Natural killer cell (primary cell): ENCODE data around the gene CRHBP. TPM values are rescaled to one million over a fixed set of nuclear protein-coding genes. Genes with fewer than 3 reads are reported as not detected.

ENCODE experiments used
- ATAC-seq, 3 donors: fragments of 150-1000 bp in 2 of 3; fragments of 200-7000 bp in 1 of 3; cut with Tn5 transposase; 1 replicate in 1 of 3; 2 replicates in 2 of 3; pipeline ENCODE4 v1.10.0; 2021; ENCODE audit warnings: mild to moderate bottlenecking in 2 of 3, moderate library complexity in 2 of 3
- DNase-seq, 2 donors: peaks; one replicate each; pipeline versions ENCODE4 v3.0.0 to v3.0.0-alpha.2; 2013 to 2021; ENCODE audit warnings: mixed read lengths in 1 of 2
- H3K27ac ChIP-seq: one replicate; pipeline ENCODE4 v1.5.1; 2013; ENCODE audit warnings: mild to moderate bottlenecking, low read length
- H3K27me3 ChIP-seq: one replicate; pipeline ENCODE4 v1.6.1; 2013; ENCODE audit warnings: low read length; ENCODE audit not compliant: control insufficient read depth, insufficient read depth
- H3K36me3 ChIP-seq: one replicate; pipeline ENCODE4 v1.6.1; 2013; ENCODE audit warnings: low read length; ENCODE audit not compliant: control insufficient read depth, insufficient read depth
- H3K4me1 ChIP-seq: one replicate; pipeline ENCODE4 v1.6.1; 2013; ENCODE audit warnings: low read length; ENCODE audit not compliant: control insufficient read depth, insufficient read depth
- H3K4me3 ChIP-seq: one replicate; pipeline ENCODE4 v1.5.1; 2013; ENCODE audit warnings: low read length
- H3K9me3 ChIP-seq: one replicate; pipeline ENCODE4 v1.6.1; 2013; ENCODE audit warnings: low read length; ENCODE audit not compliant: control insufficient read depth, insufficient read depth
- H3K27ac Mint-ChIP-seq, 2 donors: one replicate each; pipeline ENCODE4 v1.8.0; 2022; ENCODE audit warnings: mild to moderate bottlenecking in 2 of 2, mixed read lengths in 2 of 2, moderate library complexity in 1 of 2
- H3K27me3 Mint-ChIP-seq, 2 donors: one replicate each; pipeline ENCODE4 v1.8.0; 2022; ENCODE audit warnings: low read depth in 2 of 2, mixed read lengths in 2 of 2
- H3K36me3 Mint-ChIP-seq: one replicate; pipeline ENCODE4 v1.8.0; 2022; ENCODE audit warnings: mixed read lengths
- H3K4me1 Mint-ChIP-seq, 2 donors: one replicate each; pipeline ENCODE4 v1.8.0; 2022; ENCODE audit warnings: mixed read lengths in 2 of 2
- H3K4me3 Mint-ChIP-seq: one replicate; pipeline ENCODE4 v1.8.0; 2022; ENCODE audit warnings: mild to moderate bottlenecking, moderate library complexity, mixed read lengths
- H3K9me3 Mint-ChIP-seq, 2 donors: one replicate each; pipeline ENCODE4 v1.8.0; 2022; ENCODE audit warnings: mixed read lengths in 2 of 2
- WGBS: methylation state at CpG from one replicate; pipeline ENCODE4 v1.1.7; 2013; ENCODE audit warnings: missing lambda C conversion rate; ENCODE audit not compliant: insufficient coverage; 5-methylcytosine and 5-hydroxymethylcytosine counted together
- intact Hi-C: fragments of 100-400 bp; cut with micrococcal nuclease; formaldehyde crosslinking; loops from one replicate; pipeline ENCODE4 v1.14.2; 2022
- total RNA-seq, 4 donors: library from RNA; stranded (reverse); fragments of 120-200 nt in 1 of 4; gene quantifications; one replicate each; pipeline versions ENCODE4 v1.2.3 to v1.2.4, GENCODE V29; 2013 to 2022
- TF ChIP-seq, protein P1 (sequence below): fragments of 200-600 bp; IDR thresholded peaks from one replicate; pipeline ENCODE4 v1.8.0; 2022; ENCODE audit warnings: antibody characterized with exemption

CRHBP gene
- total RNA-seq, 3 donors from 2014 or later (not counting 1 experiment from before 2014, with no cell fraction given): 0.31 to 0.84 TPM; not detected in 1

DNA sequence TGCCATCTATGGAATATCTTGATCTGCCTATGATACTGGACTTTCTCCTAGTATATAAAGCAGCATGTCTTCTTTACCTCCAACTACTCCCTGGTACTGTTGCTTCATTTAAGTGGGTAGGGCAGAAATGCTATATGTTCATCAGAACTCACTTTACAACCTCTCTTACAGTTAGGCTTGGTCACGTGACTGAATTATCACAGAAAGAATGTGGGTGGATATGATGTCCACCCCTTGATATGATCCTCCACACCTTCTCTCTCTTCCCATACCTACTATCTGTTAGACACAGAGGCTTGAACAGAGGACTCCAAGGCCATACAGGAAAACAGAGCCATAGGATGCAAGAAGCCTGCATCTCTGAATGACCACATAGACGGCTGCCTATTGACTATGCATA is 19.8 kb downstream of the CRHBP start:
- no peak for ATAC-seq
- 80% methylated on average over 1 of the region's 2 CpGs for WGBS
- no peak overlapping the region for H3K27ac ChIP-seq
- H3K4me3 ChIP-seq: no peak overlapping the region
- peaks cover 3 to 20% of the 10 kb centered on the region in 2 donors for H3K27me3 Mint-ChIP-seq
- no peaks in the 10 kb centered on the region for H3K9me3 Mint-ChIP-seq
- DNase-seq: no peak
- H3K27ac Mint-ChIP-seq: no peak overlapping the region
- no peaks in the 10 kb centered on the region for H3K4me1 Mint-ChIP-seq
- no peak overlapping the region for H3K4me3 Mint-ChIP-seq
- no peaks in the 10 kb centered on the region for H3K36me3 ChIP-seq
- TF ChIP-seq, protein P1, sequence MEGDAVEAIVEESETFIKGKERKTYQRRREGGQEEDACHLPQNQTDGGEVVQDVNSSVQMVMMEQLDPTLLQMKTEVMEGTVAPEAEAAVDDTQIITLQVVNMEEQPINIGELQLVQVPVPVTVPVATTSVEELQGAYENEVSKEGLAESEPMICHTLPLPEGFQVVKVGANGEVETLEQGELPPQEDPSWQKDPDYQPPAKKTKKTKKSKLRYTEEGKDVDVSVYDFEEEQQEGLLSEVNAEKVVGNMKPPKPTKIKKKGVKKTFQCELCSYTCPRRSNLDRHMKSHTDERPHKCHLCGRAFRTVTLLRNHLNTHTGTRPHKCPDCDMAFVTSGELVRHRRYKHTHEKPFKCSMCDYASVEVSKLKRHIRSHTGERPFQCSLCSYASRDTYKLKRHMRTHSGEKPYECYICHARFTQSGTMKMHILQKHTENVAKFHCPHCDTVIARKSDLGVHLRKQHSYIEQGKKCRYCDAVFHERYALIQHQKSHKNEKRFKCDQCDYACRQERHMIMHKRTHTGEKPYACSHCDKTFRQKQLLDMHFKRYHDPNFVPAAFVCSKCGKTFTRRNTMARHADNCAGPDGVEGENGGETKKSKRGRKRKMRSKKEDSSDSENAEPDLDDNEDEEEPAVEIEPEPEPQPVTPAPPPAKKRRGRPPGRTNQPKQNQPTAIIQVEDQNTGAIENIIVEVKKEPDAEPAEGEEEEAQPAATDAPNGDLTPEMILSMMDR: no peak
- H3K36me3 Mint-ChIP-seq: no peaks in the 10 kb centered on the region
- intact Hi-C loops: no loop called here
- H3K4me1 ChIP-seq: no peaks in the 10 kb centered on the region
- H3K27me3 ChIP-seq: no peaks in the 10 kb centered on the region
- no peaks in the 10 kb centered on the region for H3K9me3 ChIP-seq

DNA sequence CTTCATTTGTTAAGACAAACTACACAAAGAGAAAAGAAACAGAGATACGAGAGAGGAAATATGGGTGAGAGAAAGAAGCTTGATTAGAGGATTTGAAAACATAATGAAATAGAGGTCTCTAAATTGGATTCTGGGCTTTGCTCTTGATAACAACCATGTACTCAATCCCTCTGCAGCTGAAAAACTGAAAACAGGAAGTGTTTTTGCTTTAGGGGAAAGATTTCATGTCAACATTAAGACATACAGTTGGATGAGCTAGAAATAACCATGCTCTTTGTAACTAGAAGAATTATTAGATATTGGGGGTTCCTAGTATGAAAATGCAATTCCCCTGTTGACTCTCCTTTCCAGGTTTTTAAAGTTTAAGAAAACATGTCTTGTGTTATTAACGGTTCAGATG is 21.9 kb downstream of the CRHBP start:
- no peaks in the 10 kb centered on the region for H3K9me3 Mint-ChIP-seq
- WGBS: 86% methylated on average over 1 of the region's 2 CpGs
- no peaks in the 10 kb centered on the region for H3K4me1 ChIP-seq
- intact Hi-C loops: no loop called here
- no peak overlapping the region for H3K4me3 ChIP-seq
- H3K27ac Mint-ChIP-seq: no peak overlapping the region
- H3K27ac ChIP-seq: no peak overlapping the region
- no peaks in the 10 kb centered on the region for H3K36me3 Mint-ChIP-seq
- TF ChIP-seq, protein P1: no peak
- no peak overlapping the region for H3K4me3 Mint-ChIP-seq
- ATAC-seq: no peak
- no peaks in the 10 kb centered on the region for H3K9me3 ChIP-seq
- no peaks in the 10 kb centered on the region for H3K4me1 Mint-ChIP-seq
- no peaks in the 10 kb centered on the region for H3K36me3 ChIP-seq
- DNase-seq: no peak
- peaks cover 5 to 22% of the 10 kb centered on the region in 2 donors for H3K27me3 Mint-ChIP-seq
- H3K27me3 ChIP-seq: no peaks in the 10 kb centered on the region

DNA sequence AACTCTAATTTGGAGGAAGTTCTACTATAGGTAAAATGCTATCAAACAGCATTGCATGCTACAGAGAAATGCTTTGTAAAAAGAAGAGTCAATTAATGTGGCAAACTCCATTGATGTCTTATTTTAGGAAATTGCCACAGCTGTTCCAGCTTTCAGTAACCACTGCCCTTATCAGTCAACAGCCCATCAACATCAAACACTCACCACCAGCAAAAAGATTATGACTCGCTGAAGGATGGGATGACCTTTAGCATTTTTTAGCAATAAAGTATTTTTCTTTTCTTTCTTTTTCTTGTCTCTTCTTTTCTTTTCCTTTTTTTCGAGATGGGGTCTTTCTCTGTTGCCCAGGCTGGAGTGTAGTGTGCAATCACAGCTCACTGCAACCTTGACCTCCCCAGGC is 26.0 kb downstream of the CRHBP start:
- H3K27ac Mint-ChIP-seq: no peak overlapping the region
- Histone ChIP-seq H3K27me3 (no peaks in the 10 kb centered on the region), H3K36me3 (no peaks in the 10 kb centered on the region), H3K27ac (no peak overlapping the region), H3K4me1 (no peaks in the 10 kb centered on the region), H3K4me3 (no peak overlapping the region), H3K9me3 (no peaks in the 10 kb centered on the region)
- H3K4me1 Mint-ChIP-seq: no peaks in the 10 kb centered on the region
- no peaks in the 10 kb centered on the region for H3K36me3 Mint-ChIP-seq
- TF ChIP-seq, protein P1: no peak
- intact Hi-C loops: no loop called here
- no peak for DNase-seq
- no peak overlapping the region for H3K4me3 Mint-ChIP-seq
- whole genome bisulfite sequencing: 47% methylated on average over 2 of the region's 2 CpGs
- H3K9me3 Mint-ChIP-seq: no peaks in the 10 kb centered on the region
- H3K27me3 Mint-ChIP-seq: peaks cover 2 to 16% of the 10 kb centered on the region in 2 donors
- no peak for ATAC-seq

DNA sequence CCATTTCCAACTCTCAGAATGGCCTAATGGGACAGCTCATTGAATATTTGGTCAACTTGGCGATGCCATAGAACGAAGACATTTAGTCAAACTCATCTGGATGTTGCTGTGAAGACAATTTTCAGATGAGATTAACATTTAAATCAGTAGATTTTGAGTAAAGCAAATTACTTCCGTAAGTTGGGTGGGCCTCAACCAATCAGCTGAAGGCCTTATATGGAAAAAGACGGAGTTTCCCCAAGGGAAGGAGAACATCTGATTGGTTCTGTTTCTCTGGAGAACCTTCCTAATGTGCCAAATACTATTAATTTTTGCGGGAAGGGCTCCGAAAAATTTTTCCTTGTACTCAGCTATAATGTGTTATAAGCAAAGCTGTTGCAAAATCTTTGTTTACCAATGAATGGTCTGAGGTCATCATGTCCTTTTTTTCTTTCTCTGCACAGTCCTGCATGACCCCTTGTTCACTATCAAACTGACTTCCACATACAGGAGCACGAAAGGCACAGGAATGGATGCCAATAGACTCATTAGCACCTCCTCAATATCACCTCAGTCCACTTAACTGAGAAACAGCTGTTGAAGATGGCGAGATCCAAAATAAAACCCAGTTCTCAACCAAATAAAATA is 27.8 kb downstream of the CRHBP start:
- Histone ChIP-seq H3K4me1 (no peaks in the 10 kb centered on the region), H3K27me3 (no peaks in the 10 kb centered on the region), H3K4me3 (no peak overlapping the region), H3K36me3 (no peaks in the 10 kb centered on the region), H3K27ac (no peak overlapping the region), H3K9me3 (no peaks in the 10 kb centered on the region)
- ATAC-seq (no peak), DNase-seq (no peak)
- TF ChIP-seq, protein P1: no peak
- intact Hi-C loops: no loop called here
- 88% methylated on average over 7 of the region's 8 CpGs for WGBS
- H3K4me1 Mint-ChIP-seq: no peaks in the 10 kb centered on the region
- H3K36me3 Mint-ChIP-seq: no peaks in the 10 kb centered on the region
- H3K27ac Mint-ChIP-seq: no peak overlapping the region
- H3K9me3 Mint-ChIP-seq: no peaks in the 10 kb centered on the region
- H3K4me3 Mint-ChIP-seq: no peak overlapping the region
- H3K27me3 Mint-ChIP-seq: peaks cover 2 to 8% of the 10 kb centered on the region in 2 donors
